Panc1 (cell line): ENCODE results near the gene PPM1B. TPM values are rescaled to one million over a fixed set of nuclear protein-coding genes. Genes with fewer than 3 reads are reported as not detected.

Experiments
- ATAC-seq: fragments of 200-7000 bp; cut with Tn5 transposase; 2 replicates; pipeline ENCODE4 v1.9.1; 2020; ENCODE audit warnings: mild to moderate bottlenecking, moderate library complexity
- BruUV-seq: library from RNA; stranded (reverse); fragments of 400-500 nt; replicated peaks from 2 replicates; lab custom pipeline; 2021; lab: Mats Ljungman, UMichigan
- CTCF ChIA-PET: fragments of 300-600 bp; sonication (Branson Sonifier 250); formaldehyde crosslinking; loops from one replicate; lab custom pipeline; 2022; ENCODE audit warnings: antibody characterized with exemption; lab: Charles Lee
- POLR2A ChIA-PET: fragments of 300-600 bp; sonication (Branson Sonifier 250); formaldehyde crosslinking; loops from one replicate; lab custom pipeline; 2022; ENCODE audit warnings: antibody characterized with exemption; lab: Charles Lee
- DNase-seq: peaks from one replicate; pipeline ENCODE4 v3.0.0-alpha.2; 2010; ENCODE audit warnings: low read depth, low spot score
- H3K27ac ChIP-seq: 2 replicates; pipeline ENCODE4 v1.5.1; 2011; ENCODE audit warnings: mild to moderate bottlenecking, low read length, inconsistent platforms
- H3K27me3 ChIP-seq: fragments of 200-500 bp; sonication (Bioruptor generic); 2 replicates; pipeline ENCODE4 v1.6.0; 2014; ENCODE audit warnings: low read length, inconsistent platforms; ENCODE audit not compliant: control insufficient read depth, insufficient read depth
- H3K36me3 ChIP-seq: fragments of 200-500 bp; sonication (Bioruptor generic); 2 replicates; pipeline ENCODE4 v1.5.1; 2014; ENCODE audit warnings: inconsistent platforms, mild to moderate bottlenecking, low read length, moderate library complexity; ENCODE audit not compliant: control insufficient read depth, insufficient read depth
- H3K4me1 ChIP-seq: 2 replicates; pipeline ENCODE4 v1.5.1; 2011; ENCODE audit warnings: inconsistent platforms, mild to moderate bottlenecking, low read length, moderate library complexity; ENCODE audit not compliant: control insufficient read depth, insufficient read depth
- H3K4me3 ChIP-seq, 2 experiments: 2 replicates each; pipeline ENCODE4 v1.5.1; 2011 to 2012; ENCODE audit warnings: low read depth in 2 of 2, low read length in 2 of 2, mild to moderate bottlenecking in 2 of 2, inconsistent platforms in 1 of 2, moderate library complexity in 1 of 2
- H3K9me3 ChIP-seq: fragments of 200-500 bp; sonication (Bioruptor generic); 2 replicates; pipeline ENCODE4 v1.5.1; 2014; ENCODE audit warnings: low read depth, mild to moderate bottlenecking, inconsistent platforms, low read length, moderate library complexity; ENCODE audit not compliant: control insufficient read depth, insufficient read depth
- CTCF ChIP-seq: fragments of 450-650 bp; IDR thresholded peaks from 2 replicates; pipeline ENCODE4 v1.5.1; 2017; ENCODE audit warnings: mild to moderate bottlenecking
- POLR2AphosphoS5 ChIP-seq: IDR thresholded peaks from 2 replicates; pipeline ENCODE4 v1.6.1; 2012; ENCODE audit warnings: mild to moderate bottlenecking, low read depth, low read length, moderate library complexity
- REST ChIP-seq, 2 experiments: IDR thresholded peaks; 2 replicates each; pipeline ENCODE4 v1.6.1; 2011 to 2012; ENCODE audit warnings: low read depth in 2 of 2, control low read depth in 1 of 2, low read length in 1 of 2, mild to moderate bottlenecking in 1 of 2, moderate library complexity in 1 of 2; ENCODE audit not compliant: insufficient read depth in 1 of 2
- SIN3A ChIP-seq: IDR thresholded peaks from 2 replicates; pipeline ENCODE4 v1.6.1; 2012; ENCODE audit warnings: low read depth, mild to moderate bottlenecking, low read length, moderate library complexity, borderline replicate concordance; ENCODE audit not compliant: insufficient read depth
- TCF7L2 ChIP-seq: IDR thresholded peaks from 2 replicates; pipeline ENCODE4 v1.6.1; 2011; ENCODE audit warnings: mild to moderate bottlenecking, low read depth, low read length, inconsistent platforms
- in situ Hi-C: cut with HindIII; loops from 2 replicates; pipeline ENCODE4 v1.10.0; 2016; ENCODE audit warnings: low sequenced_read_pairs, low pct_unique_long_range_greater_than_20kb
- intact Hi-C: fragments of 100-400 bp; cut with micrococcal nuclease; formaldehyde crosslinking; loops from one replicate; pipeline ENCODE4 v1.10.0; 2022; ENCODE audit not compliant: unreplicated experiment
- total RNA-seq: library from RNA; stranded (reverse); gene quantifications from one replicate; pipeline ENCODE4 v1.2.1, GENCODE V29; 2021; ENCODE audit not compliant: unreplicated experiment

PPM1B gene
- total RNA-seq, 1 experiment from 2014 or later, result 36.0 TPM

- DNase-seq (no peak), ATAC-seq (peak; percentile 81)
- Histone ChIP-seq H3K4me3 (no peak overlapping the region), H3K36me3 (no peaks in the 10 kb centered on the region), H3K27ac (peak overlapping the region; percentile 71), H3K9me3 (no peaks in the 10 kb centered on the region), H3K27me3 (no peaks in the 10 kb centered on the region), H3K4me1 (0 out of 2 replicates have a peak, but pooled peaks cover 6% of the 10 kb centered on the region)
- BruUV-seq, result no TSS peak
- in situ Hi-C loops, result no loop called here
- POLR2A ChIA-PET, result no interaction called here
- TF ChIP-seq TCF7L2 (peak; percentile 78; the same call in 1 of the 2 replicates), REST (IDR thresholded peaks at IDR 0.05; ENCODE audit: insufficient read depth in 1 of 2, low read depth in 2 of 2, low read length in 1 of 2) (no peak), POLR2AphosphoS5 (peak; percentile 34; the same call in 1 of the 2 replicates)
- intact Hi-C loops, result no loop called here
- CTCF ChIA-PET, result no interaction called here
Observed at GRCh38 chr2:44275927-44276303, 107.2 kb downstream of the PPM1B start.

- Histone ChIP-seq H3K27ac (peak overlapping the region; percentile 59), H3K4me3 (no peak overlapping the region), H3K4me1 (0 out of 2 replicates have a peak, but pooled peaks cover 6% of the 10 kb centered on the region), H3K27me3 (no peaks in the 10 kb centered on the region), H3K36me3 (no peaks in the 10 kb centered on the region), H3K9me3 (no peaks in the 10 kb centered on the region)
- POLR2A ChIA-PET, result interaction anchor here (1.1 kb wide), 1 partner anchor 9 kb away, joined by 6 read pairs; no protein-coding TSS in a partner anchor
- intact Hi-C loops, result no loop called here
- no TSS peak for BruUV-seq
- no peak for DNase-seq
- CTCF ChIA-PET, result interaction anchor here (0.8 kb wide), 1 partner anchor 9 kb away, joined by 5 read pairs; no protein-coding TSS in a partner anchor
- in situ Hi-C loops, result no loop called here
- TF ChIP-seq TCF7L2 (no peak), POLR2AphosphoS5 (no peak), REST (IDR thresholded peaks at IDR 0.05; ENCODE audit: insufficient read depth in 1 of 2, low read depth in 2 of 2, low read length in 1 of 2) (no peak), CTCF (no peak), SIN3A (no peak)
- ATAC-seq, result peak; percentile 59
Observed at GRCh38 chr2:44277541-44277940, 108.9 kb downstream of the PPM1B start.
